Measurements from ENCODE around the gene NPW. TPM values are rescaled to one million over a fixed set of nuclear protein-coding genes. Genes with fewer than 3 reads are reported as not detected.

Gene NPW
- total and polyA plus RNA-seq, 2 donors (not counting 3 experiments of a cell fraction or from before 2014, with no cell fraction given): 0.84 to 3.3 TPM

DNA sequence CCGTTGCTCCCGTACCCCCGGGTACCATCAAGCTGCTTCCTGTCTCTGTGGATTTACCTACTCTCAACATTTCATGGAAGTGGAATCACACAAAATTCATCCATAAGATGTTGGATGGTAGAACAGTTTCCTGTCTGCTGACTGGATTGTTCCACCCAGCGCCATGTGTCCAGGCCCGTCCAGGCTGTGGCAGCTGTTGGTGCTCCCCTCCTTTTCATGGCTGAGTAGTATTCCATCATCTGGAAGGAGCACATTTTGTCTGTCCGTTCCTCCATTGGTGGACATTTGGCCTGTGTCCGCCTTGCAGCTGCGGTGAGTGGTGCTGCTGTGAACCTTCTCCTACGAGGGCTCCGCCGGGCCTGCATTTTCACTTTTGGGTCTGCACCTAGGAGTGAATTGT is 46.6 kb downstream of the NPW start:
- no peak for FAIRE-seq

More for the DNA sequence above, 46.6 kb downstream of the NPW start:
- Histone ChIP-seq H3K27ac (ENCODE audit: insufficient read depth, low read depth, low read length) (no peak overlapping the region), H3K9me3 (replicated peaks; ENCODE audit: control insufficient read depth, insufficient read depth, low read length) (no peaks in the 10 kb centered on the region), H2AFZ (ENCODE audit: low read depth, low read length) (no peak overlapping the region), H3K4me2 (ENCODE audit: insufficient read depth, low read length) (no peak overlapping the region), H3K4me3 (replicated peaks in 1 of 3; ENCODE audit: insufficient read depth in 1 of 3, low read depth in 1 of 3, low read length in 3 of 3) (no peak overlapping the region), H3K36me3 (ENCODE audit: control insufficient read depth in 2 of 2, extremely low read depth in 1 of 2, insufficient read depth in 2 of 2, low read length in 2 of 2) (peaks cover 0 to 45% of the 10 kb centered on the region in 2 experiments), H3K9ac (replicated peaks; ENCODE audit: extremely low read depth, insufficient read depth, low read length) (no peak overlapping the region), H3K27me3 (ENCODE audit: control insufficient read depth in 2 of 2, insufficient read depth in 2 of 2, low read length in 2 of 2) (no peaks in the 10 kb centered on the region), H3K4me1 (ENCODE audit: control insufficient read depth, extremely low read depth, insufficient read depth, low read length) (no peaks in the 10 kb centered on the region), H4K20me1 (replicated peaks; ENCODE audit: control insufficient read depth, extremely low read depth, insufficient read depth, low read length) (no peaks in the 10 kb centered on the region), H3K79me2 (ENCODE audit: control insufficient read depth, insufficient read depth, low read length) (no peaks in the 10 kb centered on the region), H3K9me1 (replicated peaks; ENCODE audit: control insufficient read depth, extremely low read depth, insufficient read depth, low read length) (no peaks in the 10 kb centered on the region)
- dilution Hi-C loops (cut with MboI; ENCODE audit: extremely low pct_ligation_motif_present, low sequenced_read_pairs): no loop called here
- ChIA-PET POLR2A (no interaction called here), CTCF (interaction anchor here (1.4 kb wide), 1 partner anchor 75 kb away, joined by 4 read pairs; no protein-coding TSS in a partner anchor)
- no peak for DNase-seq (ENCODE audit: low read depth, low spot score)
- intact Hi-C loops (cut with micrococcal nuclease): no loop called here
- TF ChIP-seq JUN (IDR thresholded peaks at IDR 0.05; ENCODE audit: borderline replicate concordance, insufficient read depth, insufficient read length, low read depth): no peak
- BruUV-seq (replicated peaks): no TSS peak

Small RNA genes lying within 50 kb of the gene (small RNA-seq; reads per million reads assigned to genes)
- gene AC005363.2 (ENCODE audit: insufficient read depth, insufficient read length, low read depth, low replicate concordance) (not detected), gene RN7SL219P (ENCODE audit: insufficient read depth, insufficient read length, low read depth, low replicate concordance) (not detected)

Other genes with a start within 250 kb of the NPW start
Only the 30 nearest of the 34 such genes appear.
- 39.0 and 40.5 TPM in 2 replicates for gene SPSB3, start 237.2 kb upstream of the NPW start, total RNA-seq
- 86.2 and 107 TPM in 2 replicates for gene SPSB3, start 237.2 kb upstream of the NPW start, polyA plus RNA-seq
- 55.0 and 58.2 TPM in 2 replicates for gene NUBP2, start 236.8 kb upstream of the NPW start, total RNA-seq
- 69.6 and 85.4 TPM in 2 replicates for gene NUBP2, start 236.8 kb upstream of the NPW start, polyA plus RNA-seq
- not detected in 2 replicates for gene IGFALS, start 226.1 kb upstream of the NPW start, total RNA-seq
- gene IGFALS, start 226.1 kb upstream of the NPW start, polyA plus RNA-seq: 0.03 TPM in 1 of 2 replicates, not detected in the other
- 54.3 and 56.4 TPM in 2 replicates for gene HAGH, start 193.0 kb upstream of the NPW start, total RNA-seq
- gene HAGH, start 193.0 kb upstream of the NPW start, polyA plus RNA-seq: 84.2 and 122 TPM in 2 replicates
- 27.9 and 44.8 TPM in 2 replicates for gene FAHD1, start 192.6 kb upstream of the NPW start, total RNA-seq
- gene FAHD1, start 192.6 kb upstream of the NPW start, polyA plus RNA-seq: 69.2 and 85.0 TPM in 2 replicates
- not detected in 2 replicates for gene MEIOB, start 147.6 kb upstream of the NPW start, total RNA-seq
- gene MEIOB, start 147.6 kb upstream of the NPW start, polyA plus RNA-seq: 0.04 TPM in 1 of 2 replicates, not detected in the other
- not detected in 2 replicates for gene HS3ST6, start 101.4 kb upstream of the NPW start, total RNA-seq
- gene HS3ST6, start 101.4 kb upstream of the NPW start, polyA plus RNA-seq: not detected in 2 replicates
- gene MSRB1, start 76.6 kb upstream of the NPW start, total RNA-seq: 20.7 and 25.0 TPM in 2 replicates
- 42.1 and 54.6 TPM in 2 replicates for gene MSRB1, start 76.6 kb upstream of the NPW start, polyA plus RNA-seq
- gene RPL3L, start 65.1 kb upstream of the NPW start, total RNA-seq: not detected in 2 replicates
- gene RPL3L, start 65.1 kb upstream of the NPW start, polyA plus RNA-seq: not detected in 2 replicates
- gene NDUFB10, start 60.2 kb upstream of the NPW start, total RNA-seq: 124 and 144 TPM in 2 replicates
- 167 and 192 TPM in 2 replicates for gene NDUFB10, start 60.2 kb upstream of the NPW start, polyA plus RNA-seq
- 2,793 and 3,036 TPM in 2 replicates for gene RPS2, start 55.0 kb upstream of the NPW start, total RNA-seq
- 9,021 and 12,733 TPM in 2 replicates for gene RPS2, start 55.0 kb upstream of the NPW start, polyA plus RNA-seq
- gene RNF151, start 52.9 kb upstream of the NPW start, total RNA-seq: not detected in 2 replicates
- gene RNF151, start 52.9 kb upstream of the NPW start, polyA plus RNA-seq: not detected in 2 replicates
- gene TBL3, start 47.7 kb upstream of the NPW start, total RNA-seq: 42.2 and 42.3 TPM in 2 replicates
- gene TBL3, start 47.7 kb upstream of the NPW start, polyA plus RNA-seq: 77.1 and 80.6 TPM in 2 replicates
- 0.60 TPM in 1 of 2 replicates, not detected in the other for gene NOXO1, start 38.3 kb upstream of the NPW start, total RNA-seq
- 0.37 and 0.40 TPM in 2 replicates for gene NOXO1, start 38.3 kb upstream of the NPW start, polyA plus RNA-seq
- gene GFER, start 35.6 kb upstream of the NPW start, total RNA-seq: 29.9 and 30.5 TPM in 2 replicates
- 13.7 and 26.0 TPM in 2 replicates for gene GFER, start 35.6 kb upstream of the NPW start, polyA plus RNA-seq
- 0.81 and 0.95 TPM in 2 replicates for gene SYNGR3, start 29.8 kb upstream of the NPW start, total RNA-seq
- 1.4 and 2.6 TPM in 2 replicates for gene SYNGR3, start 29.8 kb upstream of the NPW start, polyA plus RNA-seq
- 60.5 and 67.0 TPM in 2 replicates for gene ZNF598, start 10.0 kb upstream of the NPW start, total RNA-seq
- gene ZNF598, start 10.0 kb upstream of the NPW start, polyA plus RNA-seq: 43.3 TPM in 2 replicates
- 71.2 and 77.7 TPM in 2 replicates for gene NHERF2, start 7.1 kb downstream of the NPW start, total RNA-seq
- gene NHERF2, start 7.1 kb downstream of the NPW start, polyA plus RNA-seq: 65.2 and 84.5 TPM in 2 replicates
- gene NTHL1, start 28.0 kb downstream of the NPW start, total RNA-seq: 35.3 and 39.8 TPM in 2 replicates
- 65.8 and 77.9 TPM in 2 replicates for gene NTHL1, start 28.0 kb downstream of the NPW start, polyA plus RNA-seq
- gene TSC2, start 28.2 kb downstream of the NPW start, total RNA-seq: 144 TPM in 2 replicates
- 87.9 and 116 TPM in 2 replicates for gene TSC2, start 28.2 kb downstream of the NPW start, polyA plus RNA-seq
- 92.1 and 102 TPM in 2 replicates for gene PKD1, start 116.1 kb downstream of the NPW start, total RNA-seq
- gene PKD1, start 116.1 kb downstream of the NPW start, polyA plus RNA-seq: 52.5 and 62.3 TPM in 2 replicates
- 0.91 and 1.6 TPM in 2 replicates for gene RAB26, start 128.8 kb downstream of the NPW start, total RNA-seq
- 2.0 and 3.1 TPM in 2 replicates for gene RAB26, start 128.8 kb downstream of the NPW start, polyA plus RNA-seq
- gene TRAF7, start 136.0 kb downstream of the NPW start, total RNA-seq: 141 and 159 TPM in 2 replicates
- 175 and 191 TPM in 2 replicates for gene TRAF7, start 136.0 kb downstream of the NPW start, polyA plus RNA-seq
- 0.35 and 0.58 TPM in 2 replicates for gene CASKIN1, start 176.8 kb downstream of the NPW start, total RNA-seq
- gene CASKIN1, start 176.8 kb downstream of the NPW start, polyA plus RNA-seq: 0.10 and 0.11 TPM in 2 replicates
- gene MLST8, start 185.7 kb downstream of the NPW start, total RNA-seq: 36.9 and 37.0 TPM in 2 replicates
- 129 and 181 TPM in 2 replicates for gene MLST8, start 185.7 kb downstream of the NPW start, polyA plus RNA-seq
- 8.4 and 10.2 TPM in 2 replicates for gene BRICD5, start 191.1 kb downstream of the NPW start, total RNA-seq
- 5.6 and 9.3 TPM in 2 replicates for gene BRICD5, start 191.1 kb downstream of the NPW start, polyA plus RNA-seq
- gene PGP, start 195.1 kb downstream of the NPW start, total RNA-seq: 29.6 and 32.0 TPM in 2 replicates
- gene PGP, start 195.1 kb downstream of the NPW start, polyA plus RNA-seq: 28.5 and 40.0 TPM in 2 replicates
- gene E4F1, start 203.8 kb downstream of the NPW start, total RNA-seq: 31.9 and 32.7 TPM in 2 replicates
- 28.6 and 40.8 TPM in 2 replicates for gene E4F1, start 203.8 kb downstream of the NPW start, polyA plus RNA-seq
- gene DNASE1L2, start 216.7 kb downstream of the NPW start, total RNA-seq: 1.0 and 1.2 TPM in 2 replicates
- 0.57 and 1.3 TPM in 2 replicates for gene DNASE1L2, start 216.7 kb downstream of the NPW start, polyA plus RNA-seq
- 43.6 and 45.8 TPM in 2 replicates for gene ECI1, start 231.8 kb downstream of the NPW start, total RNA-seq
- gene ECI1, start 231.8 kb downstream of the NPW start, polyA plus RNA-seq: 48.3 and 57.3 TPM in 2 replicates